ENCODE results near the gene UPB1. TPM values are rescaled to one million over a fixed set of nuclear protein-coding genes. Genes with fewer than 3 reads are reported as not detected.

The UPB1 gene
- total and polyA plus RNA-seq, 11 donors: 0.24 to 1.9 (median 0.80) TPM

- 93 to 100% (median 99%) methylated on average over 1 of the region's 1 CpG for WGBS, 4 donors
- Histone ChIP-seq H3K4me1 (peaks cover 0 to 8% (median 0%) of the 10 kb centered on the region in 12 donors), H3K4me3 (no peak overlapping the region), H3K36me3 (peaks cover 0 to 3% (median 0%) of the 10 kb centered on the region in 9 donors), H3K27ac (no peak overlapping the region), H3K27me3 (no peaks in the 10 kb centered on the region), H3K9me3 (no peaks in the 10 kb centered on the region)
- no peak for DNase-seq
- ATAC-seq: no peak
- intact Hi-C loops (cut with DNase I): no loop called here
- no peak for TF ChIP-seq POLR2A (IDR thresholded peaks at IDR 0.05)
- TF ChIP-seq, protein P1, sequence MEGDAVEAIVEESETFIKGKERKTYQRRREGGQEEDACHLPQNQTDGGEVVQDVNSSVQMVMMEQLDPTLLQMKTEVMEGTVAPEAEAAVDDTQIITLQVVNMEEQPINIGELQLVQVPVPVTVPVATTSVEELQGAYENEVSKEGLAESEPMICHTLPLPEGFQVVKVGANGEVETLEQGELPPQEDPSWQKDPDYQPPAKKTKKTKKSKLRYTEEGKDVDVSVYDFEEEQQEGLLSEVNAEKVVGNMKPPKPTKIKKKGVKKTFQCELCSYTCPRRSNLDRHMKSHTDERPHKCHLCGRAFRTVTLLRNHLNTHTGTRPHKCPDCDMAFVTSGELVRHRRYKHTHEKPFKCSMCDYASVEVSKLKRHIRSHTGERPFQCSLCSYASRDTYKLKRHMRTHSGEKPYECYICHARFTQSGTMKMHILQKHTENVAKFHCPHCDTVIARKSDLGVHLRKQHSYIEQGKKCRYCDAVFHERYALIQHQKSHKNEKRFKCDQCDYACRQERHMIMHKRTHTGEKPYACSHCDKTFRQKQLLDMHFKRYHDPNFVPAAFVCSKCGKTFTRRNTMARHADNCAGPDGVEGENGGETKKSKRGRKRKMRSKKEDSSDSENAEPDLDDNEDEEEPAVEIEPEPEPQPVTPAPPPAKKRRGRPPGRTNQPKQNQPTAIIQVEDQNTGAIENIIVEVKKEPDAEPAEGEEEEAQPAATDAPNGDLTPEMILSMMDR (IDR thresholded peaks at IDR 0.05): no peak
These were observed 36.9 kb downstream of the UPB1 start for GRCh38 chr22:24532075-24532474.

GRCh38 chr22:24535348-24535747, 40.2 kb downstream of the UPB1 start:
- Histone ChIP-seq H3K27ac (no peak overlapping the region), H3K36me3 (peaks cover 0 to 32% (median 15%) of the 10 kb centered on the region in 9 donors), H3K27me3 (no peaks in the 10 kb centered on the region), H3K4me3 (no peak overlapping the region), H3K4me1 (peaks cover 0 to 9% (median 0%) of the 10 kb centered on the region in 12 donors), H3K9me3 (no peaks in the 10 kb centered on the region)
- 96 to 97% (median 97%) methylated on average over 4 of the region's 4 CpGs for WGBS, 4 donors
- DNase-seq (no peak), ATAC-seq (no peak)
- TF ChIP-seq, protein P1 (IDR thresholded peaks at IDR 0.05): no peak
- no peak for TF ChIP-seq POLR2A (IDR thresholded peaks at IDR 0.05)
- intact Hi-C loops (cut with DNase I): no loop called here

GRCh38 chr22:24536089-24536488, 41.0 kb downstream of the UPB1 start:
- peaks cover 0 to 39% (median 23%) of the 10 kb centered on the region in 9 donors for H3K36me3 ChIP-seq
- H3K4me3 ChIP-seq: no peak overlapping the region
- intact Hi-C loops (cut with DNase I): no loop called here
- no peak overlapping the region for H3K27ac ChIP-seq
- TF ChIP-seq, protein P1 (IDR thresholded peaks at IDR 0.05): no peak
- TF ChIP-seq POLR2A (IDR thresholded peaks at IDR 0.05): no peak
- H3K27me3 ChIP-seq: no peaks in the 10 kb centered on the region
- 74 to 88% (median 78%) methylated on average over 3 of the region's 3 CpGs for WGBS, 4 donors
- ATAC-seq (peak in 1 of 4 donors; percentile 20), DNase-seq (no peak)
- peaks cover 0 to 15% (median 0%) of the 10 kb centered on the region in 12 donors for H3K4me1 ChIP-seq
- no peaks in the 10 kb centered on the region for H3K9me3 ChIP-seq

GRCh38 chr22:24540470-24540869, 45.3 kb downstream of the UPB1 start:
- intact Hi-C loops (cut with DNase I): no loop called here
- H3K4me3 ChIP-seq: no peak overlapping the region
- DNase-seq (no peak), ATAC-seq (no peak)
- H3K27me3 ChIP-seq: no peaks in the 10 kb centered on the region
- peaks cover 0 to 81% (median 59%) of the 10 kb centered on the region in 9 donors for H3K36me3 ChIP-seq
- H3K4me1 ChIP-seq: peaks cover 4 to 57% (median 26%) of the 10 kb centered on the region in 12 donors
- WGBS, 4 donors: 56 to 82% (median 78%) methylated on average over 2 of the region's 2 CpGs
- TF ChIP-seq, protein P1 (IDR thresholded peaks at IDR 0.05): no peak
- TF ChIP-seq POLR2A (IDR thresholded peaks at IDR 0.05): no peak
- no peak overlapping the region for H3K27ac ChIP-seq
- H3K9me3 ChIP-seq: no peaks in the 10 kb centered on the region
